ELF-1 (cell line): ENCODE measurements around the gene ELFN2.
"Not testable (repeated sequence)": the region's sequence is repeated elsewhere in the genome, so short reads cannot be mapped to it uniquely, and the experiment has no call there.

ENCODE experiments used
- DNase-seq: peaks from one replicate; pipeline ENCODE4 v3.0.0-alpha.2; 2016; ENCODE audit warnings: low read depth, low spot score

The ELFN2 gene

GRCh38 chr22:37410174-37411055 lies 16.9 kb downstream of the ELFN2 start:
- no peak for DNase-seq

GRCh38 chr22:37409459-37410050 lies 17.7 kb downstream of the ELFN2 start:
- no peak for DNase-seq

GRCh38 chr22:37409031-37409430 lies 18.2 kb downstream of the ELFN2 start:
- no peak for DNase-seq

- no peak for DNase-seq
Measured at GRCh38 chr22:37407856-37408255, 19.4 kb downstream of the ELFN2 start.

GRCh38 chr22:37406441-37407235 lies 20.6 kb downstream of the ELFN2 start:
- no peak for DNase-seq

GRCh38 chr22:37404091-37404490 lies 23.2 kb downstream of the ELFN2 start:
- DNase-seq: no peak

- peak; percentile 70 for DNase-seq
Measured at GRCh38 chr22:37403267-37403960, 23.9 kb downstream of the ELFN2 start.

- DNase-seq: no peak
Measured at GRCh38 chr22:37402184-37402506, 25.1 kb downstream of the ELFN2 start.

GRCh38 chr22:37401401-37402183 lies 25.7 kb downstream of the ELFN2 start:
- peak; percentile 35 for DNase-seq

GRCh38 chr22:37400719-37401118 lies 26.6 kb downstream of the ELFN2 start:
- DNase-seq: no peak

GRCh38 chr22:37399457-37399856 lies 27.8 kb downstream of the ELFN2 start:
- DNase-seq: not testable (repeated sequence)

GRCh38 chr22:37397226-37397625 lies 30.1 kb downstream of the ELFN2 start:
- DNase-seq: no peak

- DNase-seq: no peak
Measured at GRCh38 chr22:37396488-37397084, 30.7 kb downstream of the ELFN2 start.

- DNase-seq: peak; percentile 26
Measured at GRCh38 chr22:37394341-37394740, 32.9 kb downstream of the ELFN2 start.

- DNase-seq: no peak
Measured at GRCh38 chr22:37393746-37394145, 33.5 kb downstream of the ELFN2 start.

GRCh38 chr22:37392721-37393328 lies 34.5 kb downstream of the ELFN2 start:
- DNase-seq: no peak

- no peak for DNase-seq
Measured at GRCh38 chr22:37391702-37392101, 35.6 kb downstream of the ELFN2 start.

- DNase-seq: no peak
Measured at GRCh38 chr22:37390075-37390474, 37.2 kb downstream of the ELFN2 start.

- DNase-seq: no peak
Measured at GRCh38 chr22:37388538-37388937, 38.7 kb downstream of the ELFN2 start.

GRCh38 chr22:37387793-37388192 lies 39.5 kb downstream of the ELFN2 start:
- DNase-seq: no peak
